H1 (cell line): ENCODE results near the gene MSI2. TPM values are rescaled to one million over a fixed set of nuclear protein-coding genes. Genes with fewer than 3 reads are reported as not detected.

Experiments
- CTCF ChIA-PET: fragments of 300-600 bp; sonication (Branson Sonifier 250); formaldehyde crosslinking; loops from one replicate; lab custom pipeline; 2021; ENCODE audit not compliant: partially characterized antibody; lab: Charles Lee
- POLR2A ChIA-PET: fragments of 300-600 bp; sonication (Branson Sonifier 250); formaldehyde crosslinking; loops from one replicate; lab custom pipeline; 2021; ENCODE audit warnings: inconsistent platforms; ENCODE audit not compliant: partially characterized antibody; lab: Charles Lee
- DNase-seq, 2 experiments: peaks; one replicate each; pipeline versions ENCODE4 v3.0.0 to v3.0.0-alpha.2; 2010 to 2022; ENCODE audit warnings: low spot score in 2 of 2, low read depth in 1 of 2, mixed read lengths in 1 of 2
- FAIRE-seq: peaks from 2 replicates; lab custom pipeline; 2011; peaks lifted over from hg19 to GRCh38; lab: Jason Lieb, UNC
- H2AFZ ChIP-seq: 2 replicates; pipeline ENCODE4 v1.8.1; 2012; ENCODE audit warnings: low read length, inconsistent platforms
- H2AK5ac ChIP-seq: 2 replicates; pipeline ENCODE4 v1.6.1; 2013; ENCODE audit warnings: low read depth, low read length
- H2BK120ac ChIP-seq: replicated peaks from 2 replicates; pipeline ENCODE3; 2013; ENCODE audit warnings: low read depth, low read length, inconsistent platforms
- H2BK12ac ChIP-seq: 2 replicates; pipeline ENCODE4 v1.6.1; 2013; ENCODE audit warnings: low read depth, low read length
- H2BK15ac ChIP-seq: 2 replicates; pipeline ENCODE4 v1.6.1; 2013; ENCODE audit warnings: low read length
- H2BK20ac ChIP-seq: 2 replicates; pipeline ENCODE4 v1.6.1; 2013; ENCODE audit warnings: low read length
- H2BK5ac ChIP-seq: 2 replicates; pipeline ENCODE4 v1.6.1; 2013; ENCODE audit warnings: low read depth, low read length
- H3K14ac ChIP-seq: 2 replicates; pipeline ENCODE4 v1.6.1; 2013; ENCODE audit warnings: inconsistent platforms; ENCODE audit not compliant: insufficient read length
- H3K18ac ChIP-seq: 2 replicates; pipeline ENCODE4 v1.6.1; 2013; ENCODE audit warnings: low read length; ENCODE audit errors: extremely low read depth
- H3K23ac ChIP-seq: 2 replicates; pipeline ENCODE4 v1.6.1; 2013; ENCODE audit warnings: inconsistent platforms; ENCODE audit not compliant: insufficient read length
- H3K23me2 ChIP-seq: 2 replicates; pipeline ENCODE4 v1.6.1; 2013; ENCODE audit warnings: low read depth, low read length
- H3K27ac ChIP-seq: 2 replicates; pipeline ENCODE4 v1.6.1; 2011; ENCODE audit warnings: low read depth, low read length, inconsistent platforms
- H3K27me3 ChIP-seq, 4 experiments: replicated peaks in 1 of 4; 1 replicate in 1 of 4; 2 replicates in 3 of 4; pipeline versions ENCODE4 v1.6.1 to v1.8.1; 2011 to 2013; ENCODE audit warnings: low read length in 3 of 4, mild to moderate bottlenecking in 3 of 4, inconsistent platforms in 2 of 4, mixed read lengths in 2 of 4, moderate library complexity in 1 of 4; ENCODE audit not compliant: control insufficient read depth in 3 of 4, insufficient read depth in 3 of 4; ENCODE audit errors: extremely low read depth in 1 of 4
- H3K36me3 ChIP-seq, 4 experiments: 2 replicates each; pipeline versions ENCODE4 v1.6.1 to v1.8.1; 2011 to 2013; ENCODE audit warnings: mild to moderate bottlenecking in 4 of 4, low read length in 3 of 4, moderate library complexity in 2 of 4, control low read depth in 1 of 4, inconsistent platforms in 1 of 4; ENCODE audit not compliant: insufficient read depth in 4 of 4, control insufficient read depth in 2 of 4
- H3K4ac ChIP-seq: replicated peaks from 2 replicates; pipeline ENCODE3; 2013; ENCODE audit warnings: low read length, low read depth, mixed read lengths, inconsistent platforms; ENCODE audit not compliant: insufficient read length
- H3K4me1 ChIP-seq, 4 experiments: replicated peaks in 1 of 4; 1 replicate in 1 of 4; 2 replicates in 3 of 4; pipeline versions ENCODE4 v1.6.1 to v1.8.1; 2011 to 2013; ENCODE audit warnings: low read length in 3 of 4, inconsistent platforms in 2 of 4, mixed read lengths in 1 of 4; ENCODE audit not compliant: insufficient read depth in 4 of 4, control insufficient read depth in 3 of 4
- H3K4me2 ChIP-seq, 2 experiments: 2 replicates each; pipeline versions ENCODE4 v1.6.1 to v1.8.1; 2011 to 2013; ENCODE audit warnings: low read depth in 2 of 2, low read length in 2 of 2, control low read depth in 1 of 2, inconsistent platforms in 1 of 2, mild to moderate bottlenecking in 1 of 2; ENCODE audit not compliant: insufficient read depth in 1 of 2
- H3K4me3 ChIP-seq, 4 experiments: fragments of 200-600, 300-600 bp in 1 of 4; sonication (generic), shearing (Covaris generic), sonication (Bioruptor Twin) in 1 of 4; 2 replicates each; pipeline versions ENCODE4 v1.5.1 to v1.8.1; 2011 to 2016; ENCODE audit warnings: low read length in 4 of 4, low read depth in 3 of 4, control low read depth in 2 of 4, inconsistent platforms in 2 of 4, mild to moderate bottlenecking in 2 of 4, mixed read lengths in 1 of 4, moderate library complexity in 1 of 4; ENCODE audit not compliant: insufficient read depth in 2 of 4; ENCODE audit errors: extremely low read depth in 1 of 4
- H3K56ac ChIP-seq: replicated peaks from 2 replicates; pipeline ENCODE3; 2013; ENCODE audit warnings: low read depth, mild to moderate bottlenecking, mixed read lengths, low read length, inconsistent platforms; ENCODE audit not compliant: insufficient read length
- H3K79me1 ChIP-seq: 2 replicates; pipeline ENCODE4 v1.6.1; 2013; ENCODE audit warnings: low read depth, low read length, control low read depth
- H3K79me2 ChIP-seq, 2 experiments: 2 replicates each; pipeline versions ENCODE4 v1.6.1 to v1.8.1; 2012 to 2013; ENCODE audit warnings: low read length in 2 of 2, mild to moderate bottlenecking in 2 of 2, inconsistent platforms in 1 of 2; ENCODE audit not compliant: insufficient read depth in 2 of 2, control insufficient read depth in 1 of 2
- H3K9ac ChIP-seq, 4 experiments: replicated peaks in 1 of 4; 1 replicate in 1 of 4; 2 replicates in 3 of 4; pipeline versions ENCODE4 v1.6.1 to v1.8.1; 2011 to 2013; ENCODE audit warnings: low read depth in 3 of 4, low read length in 3 of 4, control low read depth in 2 of 4, mild to moderate bottlenecking in 2 of 4, moderate library complexity in 2 of 4, inconsistent platforms in 1 of 4; ENCODE audit errors: extremely low read depth in 1 of 4
- H3K9me3 ChIP-seq, 2 experiments: 2 replicates each; pipeline versions ENCODE4 v1.6.1 to v1.8.1; 2012 to 2013; ENCODE audit warnings: mild to moderate bottlenecking in 2 of 2, moderate library complexity in 2 of 2, control low read depth in 1 of 2, inconsistent platforms in 1 of 2, low read depth in 1 of 2, low read length in 1 of 2, mixed read lengths in 1 of 2; ENCODE audit not compliant: insufficient read depth in 2 of 2
- H4K20me1 ChIP-seq, 2 experiments: replicated peaks in 1 of 2; 2 replicates each; pipeline versions ENCODE3 to v1.8.1; 2011 to 2013; ENCODE audit warnings: inconsistent platforms in 2 of 2, low read length in 2 of 2, mild to moderate bottlenecking in 1 of 2; ENCODE audit not compliant: insufficient read depth in 2 of 2, control insufficient read depth in 1 of 2
- H4K5ac ChIP-seq: 2 replicates; pipeline ENCODE4 v1.6.1; 2013; ENCODE audit warnings: low read length, low read depth, mixed read lengths, inconsistent platforms; ENCODE audit not compliant: insufficient read length
- H4K8ac ChIP-seq: 2 replicates; pipeline ENCODE4 v1.8.0; 2013; ENCODE audit warnings: mild to moderate bottlenecking, moderate library complexity, low read length, inconsistent platforms; ENCODE audit not compliant: insufficient read depth; ENCODE audit errors: extremely low read depth
- H4K91ac ChIP-seq: replicated peaks from 2 replicates; pipeline ENCODE3; 2013; ENCODE audit warnings: low read length, mixed read lengths, inconsistent platforms; ENCODE audit not compliant: insufficient read length
- CEBPB ChIP-seq: IDR thresholded peaks from 2 replicates; pipeline ENCODE4 v1.6.1; 2012; ENCODE audit warnings: low read depth, low read length
- CHD1 ChIP-seq: IDR thresholded peaks from 2 replicates; pipeline ENCODE4 v1.6.1; 2012; ENCODE audit warnings: low read depth, low read length, improper control_type of control experiment
- CREB1 ChIP-seq: IDR thresholded peaks from 2 replicates; pipeline ENCODE4 v1.6.1; 2012; ENCODE audit warnings: inconsistent platforms
- EZH2 ChIP-seq: fragments of 200-600 bp; sonication (generic); IDR thresholded peaks from 2 replicates; pipeline ENCODE4 v1.7.1; 2012; ENCODE audit warnings: low read depth, mild to moderate bottlenecking, moderate library complexity, low read length, inconsistent platforms; ENCODE audit not compliant: severe bottlenecking
- POLR2AphosphoS5 ChIP-seq: IDR thresholded peaks from 2 replicates; pipeline ENCODE4 v1.6.1; 2011; ENCODE audit warnings: low read depth, low read length
- POU5F1 ChIP-seq: IDR thresholded peaks from 2 replicates; pipeline ENCODE4 v1.6.1; 2011; ENCODE audit warnings: low read depth, mild to moderate bottlenecking, low read length, moderate library complexity
- RNF2 ChIP-seq: fragments of 200-900, 300-1000 bp; sonication (generic); IDR thresholded peaks from 2 replicates; pipeline ENCODE4 v1.7.1; 2016; ENCODE audit warnings: borderline replicate concordance, low read depth, mild to moderate bottlenecking, antibody characterized with exemption, low read length; ENCODE audit not compliant: poor library complexity, severe bottlenecking; ENCODE audit errors: missing control alignments
- ZNF274 ChIP-seq: IDR thresholded peaks from 2 replicates; pipeline ENCODE4 v1.7.0; 2012; ENCODE audit warnings: low read length, borderline replicate concordance; ENCODE audit errors: extremely low read depth
- WGBS, 2 experiments: shearing (Covaris generic) in 1 of 2; methylation state at CpG; one replicate each; pipeline versions ENCODE4 v1.1.6 to v1.1.7; 2013 to 2015; ENCODE audit warnings: low lambda C conversion rate in 2 of 2, mixed read lengths in 2 of 2, inconsistent platforms in 1 of 2, low coverage in 1 of 2, missing lambda C conversion rate in 1 of 2; ENCODE audit not compliant: insufficient replicate concordance in 2 of 2, insufficient coverage in 1 of 2, insufficient read length in 1 of 2; ENCODE audit errors: extremely low coverage in 1 of 2, missing lambda C conversion rate in 1 of 2; 5-methylcytosine and 5-hydroxymethylcytosine counted together
- polyA plus RNA-seq, 7 experiments: library from polyadenylated mRNA; depleted of rRNA in 3 of 7; stranded (reverse) in 5 of 7; unstranded in 2 of 7; fragments of >200 nt in 5 of 7; fragments of 200-250 nt in 2 of 7; gene quantifications; 1 replicate in 5 of 7; 2 replicates in 1 of 7; 4 replicates in 1 of 7; pipeline versions ENCODE4 v1.2.1 to v1.2.3, GENCODE V29; 2011 to 2013; ENCODE audit warnings: missing spikeins in 2 of 7, mixed read lengths in 2 of 7
- total RNA-seq: library from RNA; stranded (reverse); fragmentation: NEBNext Ultra II Directional; extraction: Animal tissue kit (Norgen Biotek cat#: 25700); gene quantifications from 2 replicates; pipeline ENCODE4 v1.2.1, GENCODE V29; 2021
- TF ChIP-seq, protein P1 (sequence below): IDR thresholded peaks from 2 replicates; pipeline ENCODE4 v1.6.1; 2012; ENCODE audit warnings: low read length, inconsistent platforms

Gene MSI2
- total and polyA plus RNA-seq, 2 of the 8 experiments (the other 6 are each of a cell fraction or from before 2014, with no cell fraction given) = 36.7 to 80.6 TPM

DNA sequence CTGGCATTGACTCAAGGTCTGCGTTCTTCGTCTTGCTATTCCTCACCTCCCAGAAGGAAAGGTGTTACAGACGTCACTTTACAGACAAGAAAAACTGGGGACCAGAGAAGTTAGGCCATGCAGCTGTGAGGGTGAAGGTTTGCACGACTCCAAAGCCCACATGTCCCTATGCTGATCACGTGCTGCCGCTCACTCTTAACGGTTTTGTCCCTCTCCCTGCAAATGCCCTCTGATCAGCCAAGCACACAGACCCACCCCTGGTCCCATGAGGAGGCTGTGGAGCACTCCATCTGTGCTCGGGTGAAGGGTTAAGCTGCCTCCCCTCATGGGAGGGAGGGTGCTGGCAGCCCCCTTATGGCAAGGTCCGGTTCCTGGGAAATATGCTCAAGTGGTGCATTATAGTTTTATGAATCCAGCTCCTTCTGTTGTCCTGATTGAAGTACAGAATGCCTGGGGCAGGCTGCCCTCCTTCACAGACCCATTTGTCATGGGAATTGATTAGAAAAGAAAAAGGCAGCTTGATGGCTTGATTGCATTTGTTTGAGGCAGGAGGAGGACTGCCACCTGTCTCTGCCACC is 470.0 kb downstream of the MSI2 start:
- 94% methylated on average over 9 of the region's 9 CpGs; no CpG with 5 or more reads in 1 of the 2 experiments for WGBS, 2 experiments
- H3K14ac ChIP-seq = no peak overlapping the region

More for the DNA sequence above, 470.0 kb downstream of the MSI2 start:
- POLR2A ChIA-PET = interaction anchor here (1.3 kb wide), 1 partner anchor 10 kb away, joined by 3 read pairs; no protein-coding TSS in a partner anchor
- Histone ChIP-seq H2BK15ac (no peak overlapping the region), H3K23me2 (no peaks in the 10 kb centered on the region), H3K18ac (no peak overlapping the region), H3K36me3 (no peaks in the 10 kb centered on the region), H3K27me3 (no peaks in the 10 kb centered on the region; a peak in 1 of 7 replicates), H4K91ac (no peak overlapping the region), H3K79me2 (no peaks in the 10 kb centered on the region), H3K4me3 (no peak overlapping the region), H3K9ac (no peak overlapping the region), H2AK5ac (no peak overlapping the region), H4K20me1 (no peaks in the 10 kb centered on the region), H3K56ac (no peak overlapping the region), H2BK120ac (no peak overlapping the region), H3K27ac (no peak overlapping the region), H2BK12ac (no peak overlapping the region), H3K4me2 (no peak overlapping the region), H4K8ac (no peak overlapping the region), H2BK5ac (no peak overlapping the region), H3K79me1 (no peaks in the 10 kb centered on the region), H3K23ac (no peak overlapping the region), H3K9me3 (no peaks in the 10 kb centered on the region), H4K5ac (no peak overlapping the region), H3K4me1 (no peaks in the 10 kb centered on the region; a peak in 1 of 7 replicates), H2AFZ (no peak overlapping the region), H3K4ac (no peak overlapping the region), H2BK20ac (no peak overlapping the region)
- TF ChIP-seq CHD1 (no peak), CEBPB (no peak), POLR2AphosphoS5 (no peak), CREB1 (no peak), EZH2 (no peak), ZNF274 (no peak), POU5F1 (no peak), RNF2 (no peak)
- TF ChIP-seq, protein P1, sequence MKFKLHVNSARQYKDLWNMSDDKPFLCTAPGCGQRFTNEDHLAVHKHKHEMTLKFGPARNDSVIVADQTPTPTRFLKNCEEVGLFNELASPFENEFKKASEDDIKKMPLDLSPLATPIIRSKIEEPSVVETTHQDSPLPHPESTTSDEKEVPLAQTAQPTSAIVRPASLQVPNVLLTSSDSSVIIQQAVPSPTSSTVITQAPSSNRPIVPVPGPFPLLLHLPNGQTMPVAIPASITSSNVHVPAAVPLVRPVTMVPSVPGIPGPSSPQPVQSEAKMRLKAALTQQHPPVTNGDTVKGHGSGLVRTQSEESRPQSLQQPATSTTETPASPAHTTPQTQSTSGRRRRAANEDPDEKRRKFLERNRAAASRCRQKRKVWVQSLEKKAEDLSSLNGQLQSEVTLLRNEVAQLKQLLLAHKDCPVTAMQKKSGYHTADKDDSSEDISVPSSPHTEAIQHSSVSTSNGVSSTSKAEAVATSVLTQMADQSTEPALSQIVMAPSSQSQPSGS = no peak
- FAIRE-seq (no peak), DNase-seq (no peak)
- CTCF ChIA-PET = interaction anchor here (1.0 to 3.7 kb wide), 10 partner anchors 10 to 593 kb away, joined by 3 to 15 read pairs (median 4); no protein-coding TSS in a partner anchor
